Choroid plexus epithelial cell (primary cell): ENCODE results near the gene UBE2U.
"Not testable (repeated sequence)": the region's sequence is repeated elsewhere in the genome, so short reads cannot be mapped to it uniquely, and the experiment has no call there.

Experiments
- DNase-seq: peaks from one replicate; pipeline ENCODE4 v3.0.0-alpha.2; 2010; ENCODE audit warnings: low read depth
- H3K4me3 ChIP-seq: 2 replicates; pipeline ENCODE4 v1.5.1; 2011; ENCODE audit warnings: low read depth, mild to moderate bottlenecking, control low read depth, low read length, moderate library complexity
- CTCF ChIP-seq: conservative IDR thresholded peaks from 2 replicates; pipeline ENCODE4 v1.5.1; 2011; ENCODE audit warnings: low read depth, mild to moderate bottlenecking, control low read depth, inconsistent platforms, low read length, moderate library complexity

Gene UBE2U

GRCh38 chr1:64236541-64236954, 33.1 kb downstream of the UBE2U start:
- TF ChIP-seq CTCF, result no peak
- no peak for DNase-seq

GRCh38 chr1:64239519-64239918, 36.1 kb downstream of the UBE2U start:
- DNase-seq, H3K4me3 ChIP-seq: not testable (repeated sequence)

More at GRCh38 chr1:64236541-64236954, 33.1 kb downstream of the UBE2U start:
- H3K4me3 ChIP-seq, result no peak overlapping the region

- H3K4me3 ChIP-seq, result no peak overlapping the region
- peak; percentile 48 for TF ChIP-seq CTCF
- DNase-seq, result peak; percentile 63
Observed at GRCh38 chr1:64240206-64240605, 36.8 kb downstream of the UBE2U start.

DNA sequence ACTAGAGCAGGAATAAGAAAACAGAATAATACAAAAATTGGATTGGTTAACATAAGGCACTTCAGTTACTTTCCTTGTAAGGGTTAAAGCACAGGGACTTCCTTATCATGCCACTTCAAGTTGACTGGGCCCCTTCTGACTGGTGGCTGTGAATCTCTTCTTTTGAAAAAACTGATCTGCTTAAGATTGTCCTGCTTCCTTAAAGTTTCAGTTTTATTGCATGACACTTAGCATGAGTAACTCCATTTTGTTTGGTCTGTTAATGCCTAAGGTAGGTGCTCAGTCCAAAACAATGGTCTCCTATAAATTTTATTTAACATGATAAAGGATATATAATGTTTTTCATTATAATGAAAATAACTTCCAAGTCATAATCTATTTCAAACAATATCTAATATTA, 37.6 kb downstream of the UBE2U start:
- TF ChIP-seq CTCF, result no peak
- DNase-seq, result no peak
- H3K4me3 ChIP-seq, result no peak overlapping the region

DNA sequence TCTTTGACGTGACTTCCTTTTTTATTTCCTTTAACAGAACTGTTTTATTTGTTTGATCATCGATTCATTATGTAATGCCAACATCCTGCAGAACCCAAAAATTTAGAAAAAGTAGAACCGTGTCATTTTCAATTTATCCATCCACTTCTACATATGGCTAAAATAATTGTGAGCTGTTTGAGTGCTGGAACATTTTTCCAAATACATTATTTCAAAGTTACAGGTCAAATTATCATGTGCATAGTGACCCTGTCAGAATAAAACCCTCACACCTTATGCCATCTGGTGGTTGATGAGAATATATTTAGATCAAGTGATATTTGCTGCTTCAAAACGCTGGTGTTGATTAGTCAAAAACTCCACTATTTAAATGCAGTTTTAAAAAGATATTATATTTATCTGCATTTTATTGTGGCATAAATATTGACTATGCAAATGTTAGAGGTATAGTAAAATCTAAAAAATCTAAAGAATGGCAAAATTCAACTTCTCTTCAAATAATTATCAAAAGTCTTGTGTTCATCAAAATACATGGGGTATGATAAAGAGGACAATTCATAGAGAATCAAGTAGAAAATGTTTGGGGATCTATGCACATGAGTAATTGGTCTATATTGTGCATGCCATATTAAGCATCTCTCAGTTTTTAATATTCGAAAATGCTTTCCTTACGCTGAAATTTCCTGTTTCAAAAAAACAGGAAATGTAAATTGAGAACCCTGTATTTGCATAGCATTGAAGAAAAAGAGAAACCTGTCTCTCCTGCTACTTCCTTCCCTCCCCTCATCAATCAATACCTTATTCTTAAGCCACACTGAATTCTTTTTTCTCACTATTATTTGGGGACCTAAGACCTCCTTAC, 39.7 kb downstream of the UBE2U start:
- H3K4me3 ChIP-seq, result no peak overlapping the region
- DNase-seq, result peak; percentile 79
- TF ChIP-seq CTCF, result peak; percentile 50

DNA sequence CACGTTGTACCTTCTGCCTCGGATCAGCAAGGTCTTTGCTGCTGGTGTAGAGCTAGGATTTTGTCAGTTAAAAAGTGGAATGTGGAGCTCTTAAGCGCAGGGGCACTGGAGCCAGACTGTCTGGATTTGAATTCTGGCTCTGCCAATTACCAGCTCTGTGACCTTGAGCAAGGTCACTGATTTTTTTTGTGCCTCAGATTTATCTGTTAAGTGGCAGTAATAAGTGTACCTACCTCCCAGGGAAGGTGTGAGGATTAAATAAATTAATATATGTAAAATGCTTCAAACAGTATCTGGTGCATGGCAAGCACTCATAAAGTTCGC, 40.3 kb downstream of the UBE2U start:
- H3K4me3 ChIP-seq, result no peak overlapping the region

GRCh38 chr1:64245495-64245894, 42.1 kb downstream of the UBE2U start:
- TF ChIP-seq CTCF, result no peak
- DNase-seq, result no peak
- peak overlapping the region; percentile 23 for H3K4me3 ChIP-seq

More for the DNA sequence above, 40.3 kb downstream of the UBE2U start:
- DNase-seq, result no peak
- TF ChIP-seq CTCF, result no peak
